ENCODE results near the gene GRIFIN.
A peak's percentile ranks its signal among the peaks of the same experiment; 100 is the strongest.

The GRIFIN gene

GRCh38 chr7:2512179-2512661 is 36.0 kb upstream of the GRIFIN start:
- DNase-seq = peak; percentile 27

GRCh38 chr7:2511769-2512168 is 35.6 kb upstream of the GRIFIN start:
- no peak for DNase-seq

GRCh38 chr7:2510909-2511768 is 34.9 kb upstream of the GRIFIN start:
- DNase-seq = peak; percentile 45

GRCh38 chr7:2510130-2510776 is 34.1 kb upstream of the GRIFIN start:
- DNase-seq = no peak

GRCh38 chr7:2509298-2509906 is 33.2 kb upstream of the GRIFIN start:
- no peak for DNase-seq

GRCh38 chr7:2508327-2509215 is 32.4 kb upstream of the GRIFIN start:
- peak; percentile 74 for DNase-seq

- no peak for DNase-seq
Measured at GRCh38 chr7:2507917-2508306, 31.7 kb upstream of the GRIFIN start.

- no peak for DNase-seq
Measured at GRCh38 chr7:2507208-2507916, 31.2 kb upstream of the GRIFIN start.

- no peak for DNase-seq
Measured at GRCh38 chr7:2505401-2505800, 29.2 kb upstream of the GRIFIN start.

- no peak for DNase-seq
Measured at GRCh38 chr7:2504889-2505375, 28.7 kb upstream of the GRIFIN start.

- DNase-seq = no peak
Measured at GRCh38 chr7:2504128-2504888, 28.1 kb upstream of the GRIFIN start.

GRCh38 chr7:2503056-2503941 is 27.1 kb upstream of the GRIFIN start:
- DNase-seq = no peak

GRCh38 chr7:2502647-2502966 is 26.4 kb upstream of the GRIFIN start:
- no peak for DNase-seq

- no peak for DNase-seq
Measured at GRCh38 chr7:2501947-2502646, 25.9 kb upstream of the GRIFIN start.

GRCh38 chr7:2500701-2501100 is 24.5 kb upstream of the GRIFIN start:
- no peak for DNase-seq

GRCh38 chr7:2499719-2500430 is 23.7 kb upstream of the GRIFIN start:
- DNase-seq = no peak

GRCh38 chr7:2499181-2499580 is 23.0 kb upstream of the GRIFIN start:
- no peak for DNase-seq

GRCh38 chr7:2498708-2499107 is 22.5 kb upstream of the GRIFIN start:
- DNase-seq = no peak

All from activated naive CD4-positive, alpha-beta T cell treated with Interleukin-2 at 50 U/mL for 16 hours (primary cell).